GM12878 (cell line): ENCODE data around the gene RBL2. TPM values are rescaled to one million over a fixed set of nuclear protein-coding genes. Genes with fewer than 3 reads are reported as not detected.

ENCODE experiments used
- ATAC-seq: fragments of 200-7000 bp; cut with Tn5 transposase; 3 replicates; pipeline ENCODE4 v1.9.1; 2020; ENCODE audit warnings: mild to moderate bottlenecking, moderate library complexity
- BruUV-seq: library from RNA; stranded (reverse); fragments of 400-500 nt; replicated peaks from 2 replicates; lab custom pipeline; 2021; lab: Mats Ljungman, UMichigan
- CTCF ChIA-PET: fragments of 300-600 bp; sonication (Branson Sonifier 250); formaldehyde crosslinking; extraction: SDS; loops from one replicate; lab custom pipeline; 2021; ENCODE audit warnings: inconsistent platforms; lab: Yijun Ruan, JAX
- POLR2A ChIA-PET: fragments of 350-600 bp; formaldehyde crosslinking; extraction: SDS; loops from one replicate; lab custom pipeline; 2021; ENCODE audit warnings: inconsistent platforms; lab: Charles Lee
- RAD21 ChIA-PET: fragments of 300-600 bp; sonication (Branson Sonifier 250); formaldehyde crosslinking; loops from one replicate; lab custom pipeline; 2023; ENCODE audit warnings: antibody characterized with exemption; ENCODE audit not compliant: unreplicated experiment; lab: Charles Lee
- SMC1A ChIA-PET: fragments of 300-600 bp; sonication (Branson Sonifier 250); formaldehyde crosslinking; loops from one replicate; lab custom pipeline; 2023; ENCODE audit not compliant: unreplicated experiment, uncharacterized antibody; lab: Charles Lee
- DNase-seq: peaks from one replicate; pipeline ENCODE4 v3.0.0-alpha.2; 2011; ENCODE audit warnings: low read depth, low spot score
- FAIRE-seq: peaks from 3 replicates; lab custom pipeline; 2011; peaks lifted over from hg19 to GRCh38; lab: Jason Lieb, UNC
- H2AFZ ChIP-seq: 2 replicates; pipeline ENCODE4 v1.6.0; 2011; ENCODE audit warnings: low read depth, low read length, control low read depth; ENCODE audit not compliant: control insufficient read depth
- H3K27ac ChIP-seq: 2 replicates; pipeline ENCODE4 v1.5.1; 2011; ENCODE audit warnings: control low read depth; ENCODE audit not compliant: control insufficient read depth, insufficient read depth
- H3K27me3 ChIP-seq, 2 experiments: replicated peaks in 1 of 2; 2 replicates each; pipeline versions ENCODE4 v1.6.0 to v1.6.1; 2011; ENCODE audit warnings: low read length in 1 of 2; ENCODE audit not compliant: control insufficient read depth in 2 of 2, insufficient read depth in 2 of 2
- H3K36me3 ChIP-seq, 2 experiments: 2 replicates each; pipeline ENCODE4 v1.5.1; 2011; ENCODE audit warnings: low read length in 1 of 2; ENCODE audit not compliant: control insufficient read depth in 2 of 2, insufficient read depth in 2 of 2
- H3K4me1 ChIP-seq: 2 replicates; pipeline ENCODE4 v1.6.1; 2011; ENCODE audit warnings: mild to moderate bottlenecking, low read length, moderate library complexity, mixed read lengths; ENCODE audit not compliant: control insufficient read depth, insufficient read depth
- H3K4me2 ChIP-seq: 2 replicates; pipeline ENCODE4 v1.6.0; 2011; ENCODE audit warnings: control low read depth; ENCODE audit not compliant: control insufficient read depth, insufficient read depth
- H3K4me3 ChIP-seq: fragments of 200-600 bp; sonication (generic); 2 replicates; pipeline ENCODE4 v1.5.1; 2016
- H3K79me2 ChIP-seq: 2 replicates; pipeline ENCODE4 v1.6.0; 2011; ENCODE audit warnings: low read length; ENCODE audit not compliant: control insufficient read depth, insufficient read depth
- H3K9ac ChIP-seq: 2 replicates; pipeline ENCODE4 v1.8.0; 2011; ENCODE audit warnings: low read length, control low read depth, mixed read lengths; ENCODE audit not compliant: control insufficient read depth, insufficient read depth
- H3K9me3 ChIP-seq: replicated peaks from 3 replicates; pipeline ENCODE4 v1.5.1; 2011; ENCODE audit warnings: mild to moderate bottlenecking, low read length; ENCODE audit not compliant: control insufficient read depth, insufficient read depth
- H4K20me1 ChIP-seq: 2 replicates; pipeline ENCODE4 v1.6.0; 2011; ENCODE audit not compliant: control insufficient read depth, insufficient read depth
- CTCF ChIP-seq, 3 experiments: IDR thresholded peaks in 2 of 3; conservative IDR thresholded peaks in 1 of 3; 2 replicates each; pipeline ENCODE4 v1.5.1; 2011; ENCODE audit warnings: low read depth in 3 of 3, low read length in 3 of 3, mild to moderate bottlenecking in 3 of 3, control low read depth in 2 of 3, moderate library complexity in 2 of 3, inconsistent platforms in 1 of 3, mixed read lengths in 1 of 3; ENCODE audit not compliant: control insufficient read depth in 2 of 3, insufficient read depth in 1 of 3; ENCODE audit errors: extremely low read depth in 1 of 3
- EED ChIP-seq: sonication (generic); IDR thresholded peaks from 2 replicates; pipeline ENCODE4 v1.6.1; 2016; ENCODE audit warnings: antibody characterized with exemption, low read depth
- IKZF1 ChIP-seq: fragments of 450-650 bp; conservative IDR thresholded peaks from 2 replicates; pipeline ENCODE4 v1.6.1; 2017; ENCODE audit warnings: antibody characterized with exemption, mild to moderate bottlenecking
- IKZF2 ChIP-seq, 2 experiments: fragments of 450-650 bp; IDR thresholded peaks; 2 replicates each; pipeline ENCODE4 v1.6.1; 2017; ENCODE audit warnings: mild to moderate bottlenecking in 2 of 2, moderate library complexity in 2 of 2
- SKIL ChIP-seq: fragments of 450-650 bp; IDR thresholded peaks from 2 replicates; pipeline ENCODE4 v1.6.1; 2017; ENCODE audit warnings: mild to moderate bottlenecking, low read depth, inconsistent platforms; ENCODE audit not compliant: poor library complexity, severe bottlenecking
- TCF12 ChIP-seq: IDR thresholded peaks from 2 replicates; pipeline ENCODE4 v1.6.1; 2011; ENCODE audit warnings: low read depth, mild to moderate bottlenecking, low read length
- ZNF687 ChIP-seq: fragments of 450-650 bp; IDR thresholded peaks from 2 replicates; pipeline ENCODE4 v1.6.1; 2017; ENCODE audit warnings: mild to moderate bottlenecking, moderate library complexity
- WGBS: methylation state at CpG from one replicate; pipeline ENCODE4 v1.1.6; 2016; ENCODE audit warnings: low lambda C conversion rate; ENCODE audit not compliant: insufficient replicate concordance, insufficient coverage; ENCODE audit errors: missing lambda C conversion rate; 5-methylcytosine and 5-hydroxymethylcytosine counted together
- in situ Hi-C: fragments of 300-500 bp; cut with MboI; formaldehyde crosslinking; loops from 9 replicates; pipeline ENCODE4 v1.14.3; 2018; ENCODE audit warnings: mixed read lengths
- intact Hi-C: fragments of 100-400 bp; cut with micrococcal nuclease; formaldehyde crosslinking; loops from one replicate; pipeline ENCODE4 v1.14.2; 2022; ENCODE audit not compliant: unreplicated experiment
- polyA plus RNA-seq, 11 experiments: library from polyadenylated mRNA; depleted of rRNA in 4 of 11; unstranded in 6 of 11; stranded (reverse) in 5 of 11; fragments of >200 nt; fragmentation: Nextera tagmentation in 4 of 11; fragmentation: Illumina TruSeq in 1 of 11; extraction: Ambion mirVana in 4 of 11; extraction: Trizol in 1 of 11; gene quantifications; 1 replicate in 1 of 11; 2 replicates in 10 of 11; pipeline versions ENCODE4 v1.2.1 to v1.2.3, GENCODE V29; 2011 to 2016; ENCODE audit warnings: inconsistent platforms in 2 of 11, missing spikeins in 2 of 11, low read depth in 1 of 11
- total RNA-seq, 4 experiments: library from RNA; depleted of rRNA in 3 of 4; stranded (reverse); fragments of >200 nt in 3 of 4; fragmentation: Illumina TruSeq in 1 of 4; extraction: Trizol in 1 of 4; gene quantifications; 2 replicates each; pipeline versions ENCODE4 v1.2.1 to v1.2.3, GENCODE V29; 2013 to 2021

Gene RBL2
- total and polyA plus RNA-seq, 10 of the 15 experiments (the other 5 are each of a cell fraction or from before 2014, with no cell fraction given) = 10.0 to 107 (median 39.0) TPM

GRCh38 chr16:53503991-53504663 is 69.9 kb downstream of the RBL2 start:
- Histone ChIP-seq H3K27me3 (no peaks in the 10 kb centered on the region), H3K4me1 (peaks cover 12% of the 10 kb centered on the region), H3K27ac (peak overlapping the region; percentile 87), H3K4me3 (peak overlapping the region; percentile 94), H3K4me2 (peak overlapping the region; percentile 88), H2AFZ (peak overlapping the region; percentile 22), H4K20me1 (no peaks in the 10 kb centered on the region), H3K9me3 (no peaks in the 10 kb centered on the region), H3K79me2 (peaks cover 7% of the 10 kb centered on the region), H3K36me3 (no peaks in the 10 kb centered on the region), H3K9ac (peak overlapping the region; percentile 70)
- RAD21 ChIA-PET = interaction anchor here (1.0 to 3.0 kb wide), 8 partner anchors 15 to 449 kb away, joined by 3 to 20 read pairs (median 5); partner anchors contain the start of genes CHD9, FTO, RBL2 and RPGRIP1L
- under 1% methylated on average over 14 of the region's 15 CpGs for WGBS
- CTCF ChIA-PET = interaction anchor here (0.6 to 1.6 kb wide), 8 partner anchors 9 to 339 kb away, joined by 3 to 6 read pairs (median 3); no protein-coding TSS in a partner anchor
- TSS peak; percentile 94 for BruUV-seq
- POLR2A ChIA-PET = interaction anchor here (0.6 to 2.2 kb wide), 15 partner anchors 14 to 563 kb away, joined by 3 to 13 read pairs (median 4); partner anchors contain the start of gene RBL2
- in situ Hi-C loops = no loop called here
- FAIRE-seq (no peak), ATAC-seq (peak; percentile 6), DNase-seq (no peak)
- SMC1A ChIA-PET = interaction anchor here (0.8 to 1.6 kb wide), 15 partner anchors 9 to 446 kb away, joined by 3 to 8 read pairs (median 3); no protein-coding TSS in a partner anchor
- TF ChIP-seq SKIL = peak; percentile 47
- TF ChIP-seq IKZF1 = 0 out of 2 replicates have a peak, but pooled peaks have one; percentile 10
- no peak for TF ChIP-seq ZNF687
- no peak for TF ChIP-seq IKZF2 (IDR thresholded peaks at IDR 0.05)
- peak in 1 of 3 experiments; percentile 20; a peak in 1 of 6 replicates for TF ChIP-seq CTCF (IDR thresholded peaks at IDR 0.05 in 2 of 3, conservative IDR thresholded peaks at IDR 0.05 in 1 of 3; ENCODE audit: control insufficient read depth in 2 of 3, extremely low read depth in 1 of 3, insufficient read depth in 1 of 3, low read depth in 3 of 3, low read length in 3 of 3)
- TF ChIP-seq TCF12 = no peak
- peak; percentile 4; the same call in 1 of the 2 replicates for TF ChIP-seq EED
- intact Hi-C loops = loop anchor here (5.0 to 10.0 kb wide), 4 partner anchors 47 to 442 kb away; no protein-coding TSS in a partner anchor
